HuH-7.5 (cell line): Measurements from ENCODE around the gene CPLANE2.
"Not testable (repeated sequence)": the region's sequence is repeated elsewhere in the genome, so short reads cannot be mapped to it uniquely, and the experiment has no call there.

Source experiments
- DNase-seq: peaks from one replicate; pipeline ENCODE4 v3.0.0; 2011; ENCODE audit warnings: low spot score

Gene CPLANE2

DNA sequence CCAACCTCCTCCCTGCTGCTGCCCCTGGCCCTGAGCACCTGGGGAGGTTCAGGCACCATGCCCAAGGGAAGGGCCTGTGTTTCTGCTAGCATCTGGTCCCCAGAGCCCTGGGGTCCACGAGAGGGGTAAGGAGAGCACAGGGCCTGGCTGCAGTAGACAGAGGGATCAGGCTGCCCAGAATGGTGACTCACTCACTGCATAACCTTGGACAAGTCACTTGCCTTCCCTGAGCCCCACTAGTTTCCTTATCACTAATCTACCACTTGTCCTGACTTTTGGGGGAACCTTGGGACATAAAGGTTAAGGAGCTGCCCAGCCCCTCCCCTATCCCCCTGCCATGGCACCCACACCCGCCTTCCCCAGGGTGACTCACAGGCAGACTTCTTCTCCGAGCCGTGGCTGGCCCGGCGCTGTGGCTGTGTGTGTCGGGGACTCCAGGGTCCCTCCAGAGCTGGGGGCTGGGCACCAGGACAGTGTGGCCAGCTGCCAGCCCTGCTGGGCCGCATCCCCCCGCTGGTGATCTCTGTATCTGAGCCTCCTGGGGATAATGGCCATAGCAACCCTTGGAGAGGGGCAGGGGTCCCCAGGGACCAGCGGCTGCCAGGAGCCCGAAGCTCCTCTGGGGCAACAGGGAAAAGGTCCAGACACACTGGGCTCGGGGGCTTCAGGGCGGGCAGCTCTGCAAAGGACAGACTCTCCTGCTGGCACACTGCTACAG lies 28.6 kb downstream of the CPLANE2 start:
- no peak for DNase-seq

- DNase-seq = no peak
Measured at GRCh38 chr1:16207318-16208269, 29.4 kb downstream of the CPLANE2 start.

- peak; percentile 88 for DNase-seq
Measured at GRCh38 chr1:16206547-16207317, 30.3 kb downstream of the CPLANE2 start.

DNA sequence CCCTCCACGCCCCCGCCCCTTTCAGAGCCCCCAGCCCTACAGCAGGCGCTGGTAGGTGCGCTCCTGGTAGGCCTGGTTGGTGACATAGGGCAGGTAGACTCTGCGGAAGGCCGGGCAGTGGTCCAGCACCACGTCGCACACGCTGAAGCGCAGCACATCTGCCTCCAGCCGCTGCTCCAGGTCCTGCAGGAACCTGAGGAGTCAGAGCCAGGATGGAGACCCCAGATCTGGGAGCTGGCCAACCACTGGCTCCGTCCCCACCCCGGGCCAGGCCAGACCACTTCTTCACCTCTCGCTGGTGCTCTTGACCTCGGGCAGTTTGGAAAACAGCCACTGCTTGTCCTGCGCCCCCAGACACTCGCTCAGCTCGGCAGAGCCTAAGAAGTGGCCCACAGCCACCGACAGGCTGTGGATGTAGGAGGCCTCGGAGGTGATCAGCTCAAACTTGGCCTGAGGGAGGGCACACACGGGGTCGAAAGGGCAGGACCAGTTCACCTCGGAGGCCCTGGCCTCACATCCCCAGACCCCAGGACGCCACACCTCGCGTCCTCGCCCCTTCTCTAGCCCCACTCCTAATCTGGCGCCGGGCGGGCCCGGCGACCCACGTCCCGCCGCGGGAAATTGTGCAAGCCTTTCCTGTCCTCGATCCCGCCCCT lies 31.0 kb downstream of the CPLANE2 start:
- DNase-seq = no peak

GRCh38 chr1:16205334-16205671 lies 31.7 kb downstream of the CPLANE2 start:
- no peak for DNase-seq

DNA sequence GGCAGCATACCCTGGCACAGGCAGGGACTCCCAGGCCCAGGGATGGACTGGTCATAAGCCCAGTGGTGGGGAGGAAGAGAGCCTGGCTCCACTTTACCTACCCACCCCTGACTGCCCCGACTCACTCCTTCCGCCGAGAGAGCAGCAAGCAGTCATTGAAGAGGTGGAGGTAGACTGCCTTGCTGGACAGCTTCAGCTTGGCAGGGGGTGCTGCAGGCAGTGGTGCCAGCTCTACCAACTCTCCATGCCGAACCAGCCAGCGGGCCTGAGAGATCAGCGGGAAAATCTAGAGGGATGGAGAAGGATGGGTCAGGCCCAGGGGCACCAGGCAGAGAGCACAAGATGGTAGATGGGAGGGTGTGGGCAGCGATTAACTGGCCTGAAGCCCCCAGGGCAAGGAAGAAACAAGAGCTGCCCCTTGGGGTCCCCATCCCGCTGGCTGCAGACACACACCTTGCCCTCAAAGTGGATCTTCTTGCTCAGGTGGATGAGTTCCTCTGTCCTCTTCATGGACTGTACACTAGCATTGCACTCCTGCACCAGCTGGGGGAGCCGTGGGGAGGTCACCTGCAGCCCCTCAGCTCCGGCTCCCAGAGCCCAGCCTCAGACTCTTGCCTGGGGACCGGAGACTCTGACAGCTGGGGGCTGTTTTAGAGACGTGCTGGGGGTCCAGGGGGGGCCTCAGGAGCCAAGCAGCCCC lies 32.2 kb downstream of the CPLANE2 start:
- DNase-seq = peak; percentile 59

GRCh38 chr1:16204216-16204615 lies 32.8 kb downstream of the CPLANE2 start:
- no peak for DNase-seq

DNA sequence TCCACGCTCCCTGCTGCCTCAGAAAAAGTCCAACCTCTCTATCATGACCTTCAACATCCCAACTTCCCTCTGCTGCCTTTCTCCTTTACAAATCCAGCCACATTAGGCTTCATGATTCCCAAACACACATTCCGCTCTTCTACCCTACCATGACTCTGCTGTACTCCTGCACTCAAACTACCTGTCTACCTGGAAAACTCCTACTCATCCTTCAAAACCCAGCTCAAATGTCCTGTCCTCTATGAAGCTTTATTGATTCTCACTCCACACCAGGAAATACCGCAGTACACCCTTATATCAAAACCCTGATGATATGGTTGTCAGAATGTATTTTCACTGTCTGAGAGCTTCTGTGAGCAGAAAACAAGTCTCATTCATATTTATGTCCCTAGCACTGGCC lies 33.4 kb downstream of the CPLANE2 start:
- DNase-seq = no peak

- no peak for DNase-seq
Measured at GRCh38 chr1:16202281-16203210, 34.4 kb downstream of the CPLANE2 start.

GRCh38 chr1:16199700-16200099 lies 37.3 kb downstream of the CPLANE2 start:
- no peak for DNase-seq

- DNase-seq = no peak
Measured at GRCh38 chr1:16199157-16199501, 37.9 kb downstream of the CPLANE2 start.

- no peak for DNase-seq
Measured at GRCh38 chr1:16198444-16199156, 38.4 kb downstream of the CPLANE2 start.

- no peak for DNase-seq
Measured at GRCh38 chr1:16196874-16197273, 40.1 kb downstream of the CPLANE2 start.

GRCh38 chr1:16196139-16196538 lies 40.8 kb downstream of the CPLANE2 start:
- DNase-seq = not testable (repeated sequence)

DNA sequence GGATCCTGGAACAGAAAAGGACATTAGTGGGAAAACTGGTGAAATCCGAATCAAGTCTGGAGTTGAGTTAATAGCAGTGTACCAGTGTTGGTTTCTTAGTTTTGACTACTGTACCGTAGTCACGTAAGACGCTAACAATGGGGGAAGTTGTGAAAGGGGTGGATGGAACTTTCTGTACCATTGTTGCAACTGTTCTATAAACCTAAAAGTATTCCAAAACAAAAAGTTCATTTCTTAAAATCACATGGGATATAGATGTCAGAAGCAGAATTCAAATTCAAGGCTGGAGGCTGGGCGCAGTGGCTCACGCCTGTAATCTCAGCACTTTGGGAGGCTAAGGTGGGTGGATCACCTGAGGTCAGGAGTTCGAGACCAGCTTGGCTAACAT lies 41.5 kb downstream of the CPLANE2 start:
- no peak for DNase-seq

DNA sequence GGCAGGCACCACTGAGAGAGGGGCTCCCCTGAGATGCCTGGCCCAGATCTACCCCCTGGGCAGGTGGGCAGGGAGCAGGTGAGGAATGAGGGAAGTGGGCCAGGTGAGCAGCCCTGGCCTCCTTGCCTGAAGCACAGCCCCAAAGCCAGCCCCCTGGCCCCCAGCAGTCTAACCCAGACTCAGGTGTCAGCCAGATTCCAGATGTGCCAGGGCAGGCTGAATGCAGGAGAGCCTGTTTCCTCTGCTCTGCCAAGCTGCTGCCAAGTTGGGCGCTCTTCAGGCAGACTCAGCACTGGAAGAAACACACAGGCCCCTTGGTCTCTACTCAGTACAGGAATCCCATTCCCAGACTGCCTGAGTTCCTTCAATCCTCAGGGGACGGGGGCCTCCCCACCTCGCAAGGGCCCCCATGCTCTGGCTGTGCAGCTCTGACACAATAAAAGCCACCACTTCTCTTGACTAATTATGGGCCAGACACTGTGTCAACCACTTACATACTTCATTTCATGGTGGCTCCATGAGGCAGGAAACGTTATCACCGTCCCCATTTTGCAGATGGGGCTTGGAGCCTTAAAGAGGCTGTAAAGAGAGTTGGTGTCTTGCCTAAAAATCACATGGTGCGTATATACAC lies 45.0 kb downstream of the CPLANE2 start:
- DNase-seq = no peak

- no peak for DNase-seq
Measured at GRCh38 chr1:16191309-16191708, 45.7 kb downstream of the CPLANE2 start.

DNA sequence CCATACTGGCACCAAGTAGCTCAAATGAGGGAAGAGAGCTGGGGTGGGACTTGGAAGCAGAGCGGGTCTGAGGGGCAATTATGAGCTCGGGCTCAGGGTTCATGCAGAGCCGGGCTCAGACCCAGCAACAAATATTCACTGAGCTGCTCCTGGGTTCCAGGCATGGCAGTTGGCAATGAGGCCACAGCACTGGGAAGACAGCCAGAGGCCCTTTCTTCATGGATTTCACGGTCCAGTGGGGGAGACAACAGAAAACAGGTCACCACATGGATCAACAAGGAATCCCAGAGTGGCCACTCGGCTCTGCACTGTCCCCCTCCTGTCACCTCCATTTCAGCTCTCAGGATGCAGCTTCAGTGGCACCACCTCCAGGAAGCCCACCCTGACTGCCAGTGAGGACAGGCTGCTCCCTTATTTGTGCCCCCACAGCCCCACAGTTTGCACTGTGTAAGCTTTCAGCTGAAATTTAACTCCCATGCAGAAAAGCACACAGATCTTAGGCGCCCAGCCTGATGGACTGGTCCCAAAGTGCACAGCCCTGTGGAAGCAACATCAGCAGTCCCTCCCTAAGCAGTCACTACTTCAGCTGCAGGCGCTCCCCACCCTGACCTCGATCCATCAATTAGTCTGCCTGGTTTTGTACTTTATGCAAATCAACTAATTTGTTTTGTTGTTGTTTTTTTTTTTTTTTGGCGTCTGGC lies 46.9 kb downstream of the CPLANE2 start:
- no peak for DNase-seq

GRCh38 chr1:16189003-16189402 lies 48.0 kb downstream of the CPLANE2 start:
- no peak for DNase-seq
